Testis (tissue), 3 donors: ENCODE measurements around the gene FAM209B. TPM values are rescaled to one million over a fixed set of nuclear protein-coding genes. Genes with fewer than 3 reads are reported as not detected.

Experiments
- DNase-seq: peaks from one replicate; pipeline ENCODE4 v3.0.0-alpha.2; 2019
- H3K27ac ChIP-seq, 2 donors: fragments of 200-600 bp; sonication (generic); one replicate each; pipeline ENCODE4 v1.5.1; 2019
- H3K27me3 ChIP-seq: fragments of 200-600 bp; sonication (generic); one replicate; pipeline ENCODE4 v1.5.1; 2019
- H3K36me3 ChIP-seq: fragments of 200-600 bp; sonication (generic); one replicate; pipeline ENCODE4 v1.5.1; 2017; ENCODE audit warnings: low read depth; ENCODE audit errors: missing control alignments
- H3K4me1 ChIP-seq: fragments of 200-600 bp; sonication (generic); one replicate; pipeline ENCODE4 v1.5.1; 2019
- H3K4me3 ChIP-seq, 2 donors: fragments of 200-600 bp; sonication (generic); one replicate each; pipeline ENCODE4 v1.5.1; 2017 to 2019
- H3K9me3 ChIP-seq: fragments of 200-600 bp; sonication (generic); one replicate; pipeline ENCODE4 v1.5.1; 2017
- POLR2A ChIP-seq: fragments of 450-650 bp; IDR thresholded peaks from one replicate; pipeline ENCODE4 v1.6.1; 2017; ENCODE audit warnings: antibody characterized with exemption, mild to moderate bottlenecking, moderate library complexity
- WGBS, 2 donors: methylation state at CpG; one replicate each; pipeline ENCODE4 v1.1.5; 2018; 5-methylcytosine and 5-hydroxymethylcytosine counted together
- intact Hi-C: fragments of 100-400 bp; cut with DNase I; formaldehyde crosslinking; loops from one replicate; pipeline ENCODE4 v1.15.1; 2023; ENCODE audit warnings: low total_unique reads
- polyA plus RNA-seq: library from polyadenylated mRNA; stranded (reverse); fragments of 350-450 nt; fragmentation: Illumina TruSeq; extraction: RNeasy Lipid Tissue Mini Kit (QIAGEN cat#74804); gene quantifications from one replicate; pipeline ENCODE4 v1.2.3, GENCODE V29; 2014; ENCODE audit warnings: low read depth, low replicate concordance; ENCODE audit not compliant: insufficient read depth
- total RNA-seq, 2 donors: library from RNA; depleted of rRNA; stranded (reverse); fragments of >200 nt; gene quantifications; one replicate each; pipeline ENCODE4 v1.2.3, GENCODE V29; 2016
- TF ChIP-seq, protein P1 (sequence below), 3 experiments: fragments of 450-650 bp in 2 of 3; fragments of 200-600 bp in 1 of 3; sonication (generic) in 1 of 3; IDR thresholded peaks; one replicate each; pipeline ENCODE4 v1.5.1; 2016 to 2019; ENCODE audit warnings: antibody characterized with exemption in 3 of 3, mild to moderate bottlenecking in 2 of 3, moderate library complexity in 1 of 3

The FAM209B gene
- total and polyA plus RNA-seq, 3 donors from 2014 or later, result 50.7 to 153 (median 89.4) TPM

DNA sequence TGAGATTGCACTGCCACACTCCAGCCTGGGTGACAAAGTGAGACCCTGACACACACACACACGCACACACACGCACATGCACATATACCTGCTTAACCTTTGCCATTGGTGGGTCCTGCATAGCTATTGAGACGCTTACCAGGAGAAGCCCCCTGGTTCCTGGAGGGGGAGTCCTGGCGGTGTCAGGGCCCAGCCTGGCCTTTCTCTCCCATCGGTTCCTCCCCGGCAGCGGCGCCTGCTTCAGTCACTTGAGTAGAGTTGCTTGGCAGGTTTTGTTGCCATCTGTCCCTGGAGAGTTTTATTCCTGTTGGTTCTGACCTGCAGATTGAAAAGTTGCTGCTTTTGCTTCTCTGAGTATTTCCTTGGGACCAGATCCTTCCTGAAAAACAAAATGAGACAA, 29.1 kb upstream of the FAM209B start:
- WGBS, 2 donors, result 97% methylated on average over 7 to 8 of the region's 8 CpGs
- TF ChIP-seq POLR2A, result no peak
- TF ChIP-seq, protein P1, sequence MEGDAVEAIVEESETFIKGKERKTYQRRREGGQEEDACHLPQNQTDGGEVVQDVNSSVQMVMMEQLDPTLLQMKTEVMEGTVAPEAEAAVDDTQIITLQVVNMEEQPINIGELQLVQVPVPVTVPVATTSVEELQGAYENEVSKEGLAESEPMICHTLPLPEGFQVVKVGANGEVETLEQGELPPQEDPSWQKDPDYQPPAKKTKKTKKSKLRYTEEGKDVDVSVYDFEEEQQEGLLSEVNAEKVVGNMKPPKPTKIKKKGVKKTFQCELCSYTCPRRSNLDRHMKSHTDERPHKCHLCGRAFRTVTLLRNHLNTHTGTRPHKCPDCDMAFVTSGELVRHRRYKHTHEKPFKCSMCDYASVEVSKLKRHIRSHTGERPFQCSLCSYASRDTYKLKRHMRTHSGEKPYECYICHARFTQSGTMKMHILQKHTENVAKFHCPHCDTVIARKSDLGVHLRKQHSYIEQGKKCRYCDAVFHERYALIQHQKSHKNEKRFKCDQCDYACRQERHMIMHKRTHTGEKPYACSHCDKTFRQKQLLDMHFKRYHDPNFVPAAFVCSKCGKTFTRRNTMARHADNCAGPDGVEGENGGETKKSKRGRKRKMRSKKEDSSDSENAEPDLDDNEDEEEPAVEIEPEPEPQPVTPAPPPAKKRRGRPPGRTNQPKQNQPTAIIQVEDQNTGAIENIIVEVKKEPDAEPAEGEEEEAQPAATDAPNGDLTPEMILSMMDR (IDR thresholded peaks at IDR 0.05), result no peak
- no peak for DNase-seq
- Histone ChIP-seq H3K4me3 (no peak overlapping the region), H3K36me3 (no peaks in the 10 kb centered on the region), H3K27ac (no peak overlapping the region), H3K4me1 (no peaks in the 10 kb centered on the region), H3K27me3 (no peaks in the 10 kb centered on the region), H3K9me3 (no peaks in the 10 kb centered on the region)
- intact Hi-C loops, result no loop called here

DNA sequence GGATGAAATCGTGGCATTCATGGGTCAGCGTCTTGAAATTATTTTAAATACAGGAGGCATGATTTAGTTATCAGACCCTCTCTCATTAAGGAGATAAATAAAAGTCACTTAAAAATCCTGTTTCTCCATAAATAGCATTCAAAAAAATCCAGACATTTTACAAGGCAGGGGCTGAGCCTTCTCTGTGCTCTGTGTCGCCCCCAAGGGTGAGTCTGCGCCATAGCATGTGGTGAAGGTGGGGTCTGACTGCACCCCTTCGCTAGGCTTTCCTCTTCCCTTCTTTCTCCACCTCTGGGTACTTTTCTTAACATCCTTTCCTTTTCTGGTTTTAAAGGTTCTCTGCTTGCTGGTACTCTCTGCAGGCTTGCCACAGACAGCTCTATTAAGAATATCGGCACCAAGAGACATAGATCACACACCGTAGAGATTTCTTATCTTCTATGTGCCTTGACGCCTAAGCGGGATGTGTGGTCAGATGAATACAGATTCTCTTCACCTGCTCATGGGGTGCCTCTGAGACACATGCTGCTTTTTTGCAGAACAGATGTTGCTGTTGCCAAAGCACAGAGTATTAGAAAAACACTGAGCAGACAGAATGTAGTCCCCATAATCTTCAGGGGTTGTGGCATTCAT, 28.6 kb upstream of the FAM209B start:
- H3K36me3 ChIP-seq, result no peaks in the 10 kb centered on the region
- no peak overlapping the region for H3K4me3 ChIP-seq
- no peak overlapping the region for H3K27ac ChIP-seq
- intact Hi-C loops, result no loop called here
- DNase-seq, result no peak
- no peaks in the 10 kb centered on the region for H3K9me3 ChIP-seq
- H3K27me3 ChIP-seq, result no peaks in the 10 kb centered on the region
- no peaks in the 10 kb centered on the region for H3K4me1 ChIP-seq
- TF ChIP-seq POLR2A, result no peak
- TF ChIP-seq, protein P1 (IDR thresholded peaks at IDR 0.05), result peak in 1 of 3 experiments; percentile 26
- WGBS, 2 donors, result 86 to 89% methylated on average over 9 of the region's 9 CpGs

DNA sequence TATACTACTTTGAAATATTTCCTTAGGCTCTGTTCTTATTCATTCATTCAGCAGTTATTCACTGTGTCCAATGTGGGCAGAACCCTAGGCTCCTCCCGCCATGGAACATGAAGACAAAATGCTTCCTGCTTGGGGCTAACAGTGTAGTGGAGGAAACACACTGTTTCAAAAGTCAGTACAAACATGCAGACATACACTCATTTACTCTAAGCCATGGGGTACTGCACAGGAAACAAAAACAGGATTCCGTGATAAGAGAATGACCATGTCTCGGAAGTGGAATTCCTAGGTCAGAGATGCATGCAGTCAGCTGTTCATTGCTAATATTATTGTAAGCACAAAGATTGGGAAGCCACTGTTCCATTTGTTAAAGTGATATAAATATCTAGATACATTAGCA, 26.9 kb upstream of the FAM209B start:
- H3K27me3 ChIP-seq, result no peaks in the 10 kb centered on the region
- WGBS, 2 donors, result 58 to 60% methylated on average over 3 of the region's 3 CpGs
- DNase-seq, result no peak
- H3K27ac ChIP-seq, result no peak overlapping the region
- no peaks in the 10 kb centered on the region for H3K4me1 ChIP-seq
- no peaks in the 10 kb centered on the region for H3K9me3 ChIP-seq
- TF ChIP-seq, protein P1 (IDR thresholded peaks at IDR 0.05), result no peak
- TF ChIP-seq POLR2A, result no peak
- intact Hi-C loops, result no loop called here
- no peak overlapping the region for H3K4me3 ChIP-seq
- no peaks in the 10 kb centered on the region for H3K36me3 ChIP-seq

DNA sequence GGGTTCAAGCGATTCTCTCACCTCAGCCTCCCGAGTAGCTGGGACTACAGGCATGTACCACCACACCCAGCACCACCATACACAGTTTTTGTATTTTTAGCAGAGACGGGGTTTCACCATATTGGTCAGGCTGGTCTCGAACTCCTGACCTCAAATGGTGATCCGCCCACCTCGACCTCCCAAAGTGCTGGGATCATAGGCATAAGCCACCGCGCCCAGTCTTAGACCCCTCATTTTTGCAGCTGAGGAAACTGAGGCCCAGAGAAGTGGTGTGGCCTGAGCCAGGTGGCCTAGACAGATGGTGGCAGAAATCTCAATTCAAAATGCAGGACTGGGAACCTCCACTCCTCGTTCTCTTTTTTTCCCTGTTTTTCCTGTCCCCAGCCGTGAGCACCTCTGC, 21.1 kb upstream of the FAM209B start:
- Histone ChIP-seq H3K27me3 (no peaks in the 10 kb centered on the region), H3K9me3 (no peaks in the 10 kb centered on the region), H3K36me3 (no peaks in the 10 kb centered on the region), H3K4me1 (no peaks in the 10 kb centered on the region), H3K27ac (no peak overlapping the region), H3K4me3 (no peak overlapping the region)
- no peak for DNase-seq
- TF ChIP-seq, protein P1 (IDR thresholded peaks at IDR 0.05), result no peak
- TF ChIP-seq POLR2A, result no peak
- 95% methylated on average over 10 of the region's 10 CpGs for WGBS, 2 donors
- intact Hi-C loops, result no loop called here
